Thyroid gland (tissue), 4 donors: ENCODE results near the gene FREM3. TPM values are rescaled to one million over a fixed set of nuclear protein-coding genes. Genes with fewer than 3 reads are reported as not detected.

Experiments used
- DNase-seq, 2 donors: peaks; one replicate each; pipeline ENCODE4 v3.0.0-alpha.2; 2019
- H3K27ac ChIP-seq, 3 donors: fragments of 200-600 bp; sonication (generic); 1 replicate in 2 of 3; 2 replicates in 1 of 3; pipeline ENCODE4 v1.5.1; 2016 to 2019; ENCODE audit warnings: mild to moderate bottlenecking in 1 of 3, moderate library complexity in 1 of 3
- H3K27me3 ChIP-seq: fragments of 200-600 bp; sonication (generic); one replicate; pipeline ENCODE4 v1.5.1; 2019
- H3K36me3 ChIP-seq, 2 donors: fragments of 200-600 bp; sonication (generic); one replicate each; pipeline ENCODE4 v1.5.1; 2016 to 2019
- H3K4me1 ChIP-seq, 2 donors: fragments of 200-600 bp; sonication (generic); one replicate each; pipeline ENCODE4 v1.5.1; 2017 to 2019
- H3K4me3 ChIP-seq, 3 donors: fragments of 200-600 bp; sonication (generic); replicated peaks in 1 of 3; 1 replicate in 2 of 3; 2 replicates in 1 of 3; pipeline ENCODE4 v1.5.1; 2016; ENCODE audit warnings: mild to moderate bottlenecking in 1 of 3
- H3K9me3 ChIP-seq: fragments of 200-600 bp; sonication (generic); one replicate; pipeline ENCODE4 v1.5.1; 2017
- POLR2A ChIP-seq, 2 donors: fragments of 450-650 bp; IDR thresholded peaks; one replicate each; pipeline ENCODE4 v1.6.1; 2017; ENCODE audit warnings: antibody characterized with exemption in 2 of 2, mild to moderate bottlenecking in 2 of 2, moderate library complexity in 1 of 2
- WGBS, 2 donors: methylation state at CpG; one replicate each; pipeline ENCODE4 v1.1.5; 2017; 5-methylcytosine and 5-hydroxymethylcytosine counted together
- intact Hi-C: fragments of 100-400 bp; cut with DNase I; formaldehyde crosslinking; loops from one replicate; pipeline ENCODE4 v1.15.1; 2023
- total RNA-seq, 4 donors: library from RNA; depleted of rRNA; stranded (reverse); fragments of >200 nt; gene quantifications; one replicate each; pipeline ENCODE4 v1.2.3, GENCODE V29; 2016
- TF ChIP-seq, protein P1 (sequence below), 6 experiments: fragments of 200-600 bp in 3 of 6; fragments of 450-650 bp in 3 of 6; sonication (generic) in 3 of 6; IDR thresholded peaks; one replicate each; pipeline ENCODE4 v1.5.1; 2016 to 2019; ENCODE audit warnings: antibody characterized with exemption in 6 of 6, mild to moderate bottlenecking in 2 of 6, inconsistent platforms in 1 of 6, moderate library complexity in 1 of 6

The FREM3 gene
- total RNA-seq, 4 donors from 2014 or later: not detected

DNA sequence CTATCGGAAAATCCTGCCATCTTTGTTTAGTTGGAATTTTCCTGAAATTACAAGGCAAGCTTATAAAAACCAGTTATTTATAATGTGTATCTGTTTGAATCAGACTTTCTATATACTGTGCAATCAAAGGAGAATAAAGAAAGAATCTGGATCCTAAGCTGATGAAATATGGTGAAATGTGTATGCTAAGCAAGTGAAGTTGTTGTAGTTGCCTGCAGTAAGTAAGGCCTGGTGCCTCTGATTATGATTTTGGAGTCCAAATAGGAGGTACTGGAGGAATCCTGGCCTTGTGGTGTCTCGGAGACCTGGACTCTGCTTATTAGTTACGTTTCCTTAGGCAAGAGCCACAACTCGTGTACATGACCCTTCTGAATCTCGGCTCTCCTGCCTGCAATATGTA is 13.1 kb upstream of the FREM3 start:
- no peaks in the 10 kb centered on the region for H3K9me3 ChIP-seq
- H3K36me3 ChIP-seq: no peaks in the 10 kb centered on the region
- no peak overlapping the region for H3K4me3 ChIP-seq
- intact Hi-C loops: no loop called here
- no peak overlapping the region for H3K27ac ChIP-seq
- TF ChIP-seq POLR2A (IDR thresholded peaks at IDR 0.05): no peak
- TF ChIP-seq, protein P1, sequence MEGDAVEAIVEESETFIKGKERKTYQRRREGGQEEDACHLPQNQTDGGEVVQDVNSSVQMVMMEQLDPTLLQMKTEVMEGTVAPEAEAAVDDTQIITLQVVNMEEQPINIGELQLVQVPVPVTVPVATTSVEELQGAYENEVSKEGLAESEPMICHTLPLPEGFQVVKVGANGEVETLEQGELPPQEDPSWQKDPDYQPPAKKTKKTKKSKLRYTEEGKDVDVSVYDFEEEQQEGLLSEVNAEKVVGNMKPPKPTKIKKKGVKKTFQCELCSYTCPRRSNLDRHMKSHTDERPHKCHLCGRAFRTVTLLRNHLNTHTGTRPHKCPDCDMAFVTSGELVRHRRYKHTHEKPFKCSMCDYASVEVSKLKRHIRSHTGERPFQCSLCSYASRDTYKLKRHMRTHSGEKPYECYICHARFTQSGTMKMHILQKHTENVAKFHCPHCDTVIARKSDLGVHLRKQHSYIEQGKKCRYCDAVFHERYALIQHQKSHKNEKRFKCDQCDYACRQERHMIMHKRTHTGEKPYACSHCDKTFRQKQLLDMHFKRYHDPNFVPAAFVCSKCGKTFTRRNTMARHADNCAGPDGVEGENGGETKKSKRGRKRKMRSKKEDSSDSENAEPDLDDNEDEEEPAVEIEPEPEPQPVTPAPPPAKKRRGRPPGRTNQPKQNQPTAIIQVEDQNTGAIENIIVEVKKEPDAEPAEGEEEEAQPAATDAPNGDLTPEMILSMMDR (IDR thresholded peaks at IDR 0.05): no peak
- DNase-seq: no peak
- WGBS, 2 donors: 92 to 96% methylated on average over 5 of the region's 5 CpGs
- no peaks in the 10 kb centered on the region for H3K27me3 ChIP-seq
- H3K4me1 ChIP-seq: no peaks in the 10 kb centered on the region

DNA sequence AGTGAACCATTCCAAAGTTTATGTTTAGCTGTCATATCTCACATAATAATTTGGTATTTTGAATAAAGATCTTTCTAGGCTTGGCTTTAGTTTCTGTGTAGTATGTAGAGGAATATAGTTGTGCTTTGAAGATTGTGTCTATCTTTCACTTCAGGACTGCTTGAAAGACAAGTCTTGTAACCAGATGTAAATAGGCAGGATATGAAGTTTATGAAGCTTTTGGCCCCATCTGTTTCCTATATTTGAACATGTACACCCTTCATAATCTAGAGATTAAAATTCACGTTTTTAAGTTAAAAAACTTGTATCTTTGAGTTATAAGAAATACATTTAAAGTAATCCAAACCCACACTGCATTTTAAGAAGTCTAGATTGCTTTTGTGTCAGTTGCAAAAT is 11.7 kb upstream of the FREM3 start:
- H3K27ac ChIP-seq: no peak overlapping the region
- no peaks in the 10 kb centered on the region for H3K4me1 ChIP-seq
- H3K36me3 ChIP-seq: no peaks in the 10 kb centered on the region
- DNase-seq: no peak
- TF ChIP-seq, protein P1 (IDR thresholded peaks at IDR 0.05): no peak
- H3K4me3 ChIP-seq: no peak overlapping the region
- no peaks in the 10 kb centered on the region for H3K27me3 ChIP-seq
- H3K9me3 ChIP-seq: no peaks in the 10 kb centered on the region
- 75 to 79% methylated on average over 1 of the region's 1 CpG for WGBS, 2 donors
- intact Hi-C loops: no loop called here

DNA sequence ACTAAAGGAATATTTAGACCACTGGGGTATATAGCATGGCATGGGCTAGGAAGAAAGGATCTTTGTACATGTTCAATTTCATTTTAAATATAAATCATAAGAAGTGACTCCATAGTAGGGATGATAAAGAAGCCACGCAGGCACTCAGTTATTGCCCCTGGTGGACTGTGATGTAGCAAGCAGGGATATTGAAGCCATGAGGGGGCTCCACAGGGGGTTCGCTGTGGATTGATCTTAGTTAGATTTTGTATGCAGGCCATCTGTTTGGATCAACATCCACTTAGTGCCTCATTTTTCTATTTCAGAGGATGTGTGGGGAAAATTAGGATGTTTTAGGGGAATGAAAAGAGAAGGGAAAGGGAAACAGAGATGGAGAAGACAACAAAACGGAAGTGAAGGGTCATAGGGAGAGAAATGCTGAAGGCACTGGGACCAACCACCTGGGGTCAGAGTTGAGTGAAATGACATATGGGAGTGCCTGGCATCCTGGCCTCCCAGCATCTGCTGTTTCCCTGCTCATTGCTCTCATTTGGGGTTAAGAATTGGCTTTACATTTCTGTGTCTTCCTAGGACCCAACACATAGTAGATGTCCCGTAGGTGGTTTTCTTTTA is 11.2 kb upstream of the FREM3 start:
- Histone ChIP-seq H3K27me3 (no peaks in the 10 kb centered on the region), H3K27ac (no peak overlapping the region), H3K9me3 (no peaks in the 10 kb centered on the region), H3K4me3 (no peak overlapping the region), H3K36me3 (no peaks in the 10 kb centered on the region), H3K4me1 (no peaks in the 10 kb centered on the region)
- DNase-seq: no peak
- intact Hi-C loops: no loop called here
- WGBS, 2 donors: 93 to 96% methylated on average over 4 of the region's 4 CpGs
- TF ChIP-seq, protein P1 (IDR thresholded peaks at IDR 0.05): no peak
- no peak for TF ChIP-seq POLR2A (IDR thresholded peaks at IDR 0.05)

DNA sequence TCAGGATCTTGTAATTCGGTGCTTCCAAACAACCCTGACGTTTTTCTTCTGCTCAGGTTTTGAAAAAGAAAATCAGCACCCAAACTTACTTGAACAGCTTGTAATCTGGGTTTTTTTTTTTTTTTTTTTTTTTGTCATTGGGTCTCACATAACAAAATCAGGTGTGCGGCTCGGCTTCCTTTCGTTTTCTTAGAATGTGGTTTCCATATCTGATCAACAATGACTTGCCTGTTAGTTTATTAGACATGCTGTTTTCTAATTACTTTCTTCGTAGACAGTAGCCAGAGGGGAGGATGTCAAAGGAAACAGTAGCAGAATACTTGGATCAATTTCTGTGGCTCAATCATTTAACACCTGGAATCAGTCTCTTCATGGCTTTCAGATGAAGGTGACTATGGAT is 890 bp upstream of the FREM3 start:
- Histone ChIP-seq H3K9me3 (no peaks in the 10 kb centered on the region), H3K4me1 (peaks cover 13 to 16% of the 10 kb centered on the region in 2 donors), H3K36me3 (no peaks in the 10 kb centered on the region), H3K27me3 (peaks cover 12% of the 10 kb centered on the region), H3K4me3 (no peak overlapping the region), H3K27ac (no peak overlapping the region)
- no peak for TF ChIP-seq POLR2A (IDR thresholded peaks at IDR 0.05)
- TF ChIP-seq, protein P1 (IDR thresholded peaks at IDR 0.05): no peak
- intact Hi-C loops: no loop called here
- no peak for DNase-seq
- 65 to 75% methylated on average over 6 of the region's 6 CpGs for WGBS, 2 donors

DNA sequence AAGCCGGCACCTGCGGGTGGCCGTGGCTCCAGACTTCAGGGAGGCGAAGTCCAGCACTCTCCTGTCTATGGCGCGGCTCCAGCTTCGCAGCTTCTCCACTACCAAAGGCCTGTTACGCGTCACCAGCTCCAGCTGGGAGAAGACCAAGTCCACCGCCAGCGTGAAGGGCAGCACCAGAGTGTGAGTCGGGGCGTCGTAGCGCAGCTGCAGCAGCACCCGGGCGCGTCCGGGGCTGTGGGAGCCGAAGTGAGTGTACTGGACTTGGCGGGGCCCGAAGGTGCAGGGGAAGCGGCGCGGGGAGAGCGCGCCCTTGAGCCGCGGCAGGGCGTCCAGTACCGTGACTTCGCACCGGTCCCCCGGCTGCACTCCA is 444 bp downstream of the FREM3 start:
- intact Hi-C loops: no loop called here
- H3K27ac ChIP-seq: no peak overlapping the region
- peaks cover 13 to 16% of the 10 kb centered on the region in 2 donors for H3K4me1 ChIP-seq
- peaks cover 12% of the 10 kb centered on the region for H3K27me3 ChIP-seq
- TF ChIP-seq, protein P1 (IDR thresholded peaks at IDR 0.05): no peak
- no peak for TF ChIP-seq POLR2A (IDR thresholded peaks at IDR 0.05)
- DNase-seq: peak; percentile 36 to 55
- 1 to 3% methylated on average over 11 to 13 of the region's 34 CpGs for WGBS, 2 donors
- no peaks in the 10 kb centered on the region for H3K36me3 ChIP-seq
- no peaks in the 10 kb centered on the region for H3K9me3 ChIP-seq
- no peak overlapping the region for H3K4me3 ChIP-seq
